SIG-M5 treated with dmso at 0.1 percent for 504 hours (cell line): ENCODE results near the gene GNAS-AS1.

Source experiments
- DNase-seq: peaks from one replicate; lab custom pipeline; 2025; ENCODE audit not compliant: unreplicated experiment; lab: John Stamatoyannopoulos, UW

Gene GNAS-AS1

GRCh38 chr20:58811334-58811733, 39.4 kb downstream of the GNAS-AS1 start:
- no peak for DNase-seq

GRCh38 chr20:58810879-58811250, 39.8 kb downstream of the GNAS-AS1 start:
- no peak for DNase-seq

- no peak for DNase-seq
Measured at GRCh38 chr20:58810116-58810878, 40.4 kb downstream of the GNAS-AS1 start.

- DNase-seq = no peak
Measured at GRCh38 chr20:58808271-58809046, 42.2 kb downstream of the GNAS-AS1 start.

- DNase-seq = no peak
Measured at GRCh38 chr20:58807801-58808200, 42.9 kb downstream of the GNAS-AS1 start.

- DNase-seq = no peak
Measured at GRCh38 chr20:58803533-58803932, 47.2 kb downstream of the GNAS-AS1 start.

GRCh38 chr20:58802061-58802460, 48.6 kb downstream of the GNAS-AS1 start:
- no peak for DNase-seq

- DNase-seq = no peak
Measured at GRCh38 chr20:58800134-58800871, 50.4 kb downstream of the GNAS-AS1 start.

GRCh38 chr20:58797371-58798338, 53.0 kb downstream of the GNAS-AS1 start:
- no peak for DNase-seq

GRCh38 chr20:58795923-58796245, 54.8 kb downstream of the GNAS-AS1 start:
- no peak for DNase-seq

- DNase-seq = no peak
Measured at GRCh38 chr20:58795181-58795922, 55.4 kb downstream of the GNAS-AS1 start.

GRCh38 chr20:58794510-58795180, 56.1 kb downstream of the GNAS-AS1 start:
- no peak for DNase-seq

- DNase-seq = no peak
Measured at GRCh38 chr20:58793512-58794420, 56.9 kb downstream of the GNAS-AS1 start.

- no peak for DNase-seq
Measured at GRCh38 chr20:58792426-58792825, 58.3 kb downstream of the GNAS-AS1 start.

- no peak for DNase-seq
Measured at GRCh38 chr20:58791286-58791685, 59.4 kb downstream of the GNAS-AS1 start.

- DNase-seq = no peak
Measured at GRCh38 chr20:58790454-58790853, 60.2 kb downstream of the GNAS-AS1 start.

GRCh38 chr20:58788896-58789544, 61.7 kb downstream of the GNAS-AS1 start:
- DNase-seq = no peak
